HG03103 (cell line): ENCODE measurements around the gene MTERF4.

Experiments used
- ATAC-seq: cut with Tn5 transposase; IDR thresholded peaks from one replicate; pipeline ENCODE4 v1.9.1; 2021; ENCODE audit warnings: low read depth; ENCODE audit not compliant: unreplicated experiment

MTERF4 gene

DNA sequence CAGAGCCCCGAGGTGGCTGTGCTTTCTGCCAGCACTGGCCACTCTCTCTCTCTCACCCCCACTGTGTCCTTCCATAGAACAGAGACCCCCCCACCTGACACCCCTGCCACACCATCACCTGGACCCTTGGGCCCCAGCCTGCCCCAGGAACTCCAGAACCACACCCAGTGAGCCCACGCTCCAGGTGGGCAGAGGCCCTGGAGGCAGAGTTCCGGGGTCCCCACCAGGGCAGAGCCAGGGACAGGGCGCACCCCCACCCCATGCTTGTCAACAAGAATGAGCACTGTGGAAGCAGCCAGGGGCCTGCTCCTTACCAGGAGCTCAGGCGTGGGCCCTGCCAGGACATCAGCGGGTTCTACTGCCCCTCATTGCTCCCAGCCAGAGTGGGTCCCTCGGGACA is 32.6 kb upstream of the MTERF4 start:
- no peak for ATAC-seq

DNA sequence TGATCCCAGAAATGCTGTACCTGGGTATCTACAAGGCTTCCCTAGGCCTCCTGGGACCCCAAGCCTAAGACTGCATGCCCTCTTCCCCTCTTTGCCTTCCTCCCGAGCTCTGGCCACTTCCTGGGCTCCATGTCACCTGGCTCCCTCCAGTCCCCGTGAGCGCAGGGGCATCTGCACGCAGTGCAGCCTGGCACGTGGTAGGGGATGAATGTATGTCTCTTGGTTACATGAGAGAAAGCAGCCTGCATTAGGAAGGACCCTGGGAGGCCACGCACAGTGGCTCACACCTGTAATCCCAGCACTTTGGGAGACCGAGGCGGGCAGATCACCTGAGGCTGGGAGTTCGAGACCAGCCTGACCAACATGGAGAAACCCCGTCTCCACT is 31.3 kb upstream of the MTERF4 start:
- no peak for ATAC-seq

DNA sequence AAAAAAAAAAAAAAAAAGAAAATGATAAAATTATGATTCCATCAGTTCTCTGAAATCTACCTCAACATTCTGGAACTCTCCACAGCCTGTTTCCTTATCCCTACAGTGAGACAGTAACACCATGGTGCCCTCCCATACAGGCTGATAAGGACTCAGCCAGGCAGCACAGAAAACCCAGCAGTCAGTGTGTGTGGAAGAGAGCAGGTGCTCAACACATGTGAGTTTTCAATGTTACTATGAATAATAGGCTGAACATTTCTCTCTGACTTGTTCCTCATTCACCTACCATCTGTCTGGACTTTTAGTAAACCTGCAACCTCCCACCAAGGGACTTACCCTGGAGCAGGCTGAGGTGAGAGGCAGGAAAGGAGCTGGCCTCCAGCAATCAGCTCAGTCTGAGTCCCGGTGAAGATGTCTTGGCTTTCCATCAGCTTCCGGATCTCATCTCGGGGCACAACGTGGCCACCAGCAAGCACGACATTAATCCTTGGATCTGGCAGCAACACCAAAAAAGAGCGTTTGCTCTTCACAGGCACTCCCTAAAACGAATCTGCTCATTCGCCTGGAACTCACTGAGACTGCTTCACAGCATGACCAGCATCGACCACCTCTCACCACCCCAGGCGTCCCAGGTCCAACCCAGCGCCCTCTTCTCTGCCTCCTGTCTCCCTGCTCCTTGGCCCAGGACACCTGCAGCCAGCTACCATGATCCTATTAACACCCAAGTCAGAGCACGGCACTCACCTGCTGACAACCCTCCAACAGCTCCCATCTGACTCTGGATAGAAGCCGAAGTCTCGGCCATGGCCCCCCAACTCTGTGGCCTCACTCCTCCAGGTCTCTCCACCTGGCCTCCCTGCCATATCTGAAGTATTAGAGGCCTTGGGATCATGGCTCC is 30.7 kb upstream of the MTERF4 start:
- ATAC-seq: no peak

DNA sequence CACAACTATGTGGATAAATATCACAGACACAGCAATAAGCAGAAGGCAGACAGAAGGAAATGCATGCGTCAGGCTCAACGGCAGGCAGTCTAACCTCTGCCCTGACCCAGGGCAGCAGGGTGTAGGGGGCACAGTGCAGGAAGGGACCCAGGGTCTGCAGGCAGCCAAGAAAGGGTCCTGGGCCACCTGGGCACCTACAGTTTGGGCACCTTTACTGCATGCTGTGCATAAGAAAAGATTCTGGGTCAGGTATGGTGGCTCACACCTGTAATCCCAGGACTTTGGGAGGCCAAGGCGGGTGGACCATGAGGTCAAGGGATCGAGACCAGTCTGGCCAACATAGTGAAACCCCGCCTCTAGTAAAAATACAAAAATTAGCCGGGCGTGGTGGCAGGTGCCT is 29.4 kb upstream of the MTERF4 start:
- no peak for ATAC-seq

DNA sequence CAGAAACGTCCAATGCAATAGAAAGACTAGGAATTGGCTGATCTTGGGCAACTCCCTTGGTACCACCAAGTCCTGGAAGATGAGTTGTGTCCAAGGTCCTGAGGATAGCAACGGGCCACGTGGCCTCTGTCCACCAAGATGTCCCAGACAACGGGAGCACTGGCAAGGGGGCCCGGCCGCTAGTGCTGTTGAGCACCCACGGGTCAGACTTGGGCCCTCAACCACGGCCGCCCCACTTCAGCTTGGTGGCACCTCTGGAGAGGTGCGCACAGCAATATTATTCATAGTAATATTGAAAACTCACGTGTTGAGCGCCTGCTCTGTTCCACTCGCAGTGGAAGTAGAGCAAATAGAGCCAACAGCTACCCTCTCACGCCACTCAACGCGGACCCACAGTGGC is 28.2 kb upstream of the MTERF4 start:
- ATAC-seq: no peak

DNA sequence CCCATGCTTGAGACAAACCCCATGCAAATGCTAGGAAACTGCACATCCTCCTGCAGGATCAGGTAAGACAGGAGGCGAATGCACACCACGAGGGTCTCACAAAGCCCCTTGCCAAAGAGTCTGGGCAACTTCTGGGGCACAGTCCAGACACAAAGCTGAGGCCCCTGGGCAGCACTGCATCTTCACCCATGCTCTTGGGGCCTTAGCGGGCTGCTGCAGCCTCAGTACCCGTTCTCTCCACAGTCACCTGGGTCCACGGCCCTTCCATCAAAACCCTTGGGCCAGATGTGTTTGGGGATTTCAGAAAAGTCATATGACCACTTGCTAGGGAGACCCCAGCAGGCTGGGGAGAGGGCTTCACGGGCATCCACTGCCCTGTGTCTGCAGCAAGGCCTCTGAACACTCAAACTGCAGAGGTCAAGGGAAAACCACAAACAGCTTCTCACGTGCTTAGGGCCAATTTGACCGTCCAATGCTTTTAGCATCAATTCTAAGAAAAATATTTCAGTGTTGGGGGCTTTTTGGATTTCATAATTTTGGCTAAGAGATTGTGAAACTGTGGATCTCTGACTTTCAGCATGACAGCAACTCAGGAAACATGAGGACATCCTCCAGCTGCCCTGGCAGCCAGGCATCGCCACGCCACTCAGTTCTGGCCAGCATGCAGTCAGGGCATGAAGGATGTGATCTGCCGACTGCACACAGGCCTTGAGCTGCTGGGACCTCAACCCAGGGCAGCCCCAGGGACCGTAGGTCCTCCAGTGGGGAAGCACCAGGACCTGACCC is 27.2 kb upstream of the MTERF4 start:
- ATAC-seq: no peak

DNA sequence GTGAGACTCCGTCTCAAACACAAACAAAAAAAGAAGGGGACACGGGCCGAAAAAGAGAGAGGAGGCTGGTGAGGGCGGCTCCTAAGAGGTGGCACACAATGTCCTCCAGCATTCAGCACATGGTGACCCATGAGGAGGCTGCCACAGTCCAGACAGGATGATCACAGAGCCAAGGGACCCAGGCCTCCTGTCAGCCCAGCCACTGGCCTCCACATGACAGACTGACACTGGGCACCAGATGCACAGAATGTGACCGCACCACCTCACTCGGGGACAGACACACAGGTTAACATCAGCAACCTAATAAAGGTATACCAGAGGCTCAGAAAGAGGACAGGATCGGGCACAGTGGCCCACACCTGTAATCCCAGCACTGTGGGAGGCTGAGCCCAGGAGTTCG is 26.2 kb upstream of the MTERF4 start:
- no peak for ATAC-seq

DNA sequence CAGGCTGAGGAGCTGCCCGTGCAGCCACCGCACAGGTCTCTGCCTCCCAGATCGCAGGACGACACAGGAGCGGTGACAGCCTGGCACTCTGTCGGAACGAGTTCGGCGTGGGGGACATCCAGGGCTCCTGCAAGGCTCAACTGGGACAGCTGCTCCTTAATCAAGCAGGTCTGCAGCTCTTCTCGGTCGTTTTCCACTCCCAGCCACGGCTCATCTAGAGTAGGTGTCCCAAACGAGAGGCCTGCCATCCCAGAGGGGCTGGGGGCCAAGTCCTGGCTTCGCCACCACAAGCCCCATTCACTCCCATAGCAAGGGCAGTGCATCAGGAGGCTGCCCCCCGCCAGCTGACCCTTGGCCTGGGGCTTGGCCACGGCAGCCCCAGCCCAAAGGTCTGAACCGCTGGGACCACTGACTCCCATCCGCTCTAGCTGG is 24.7 kb upstream of the MTERF4 start:
- ATAC-seq: no peak

DNA sequence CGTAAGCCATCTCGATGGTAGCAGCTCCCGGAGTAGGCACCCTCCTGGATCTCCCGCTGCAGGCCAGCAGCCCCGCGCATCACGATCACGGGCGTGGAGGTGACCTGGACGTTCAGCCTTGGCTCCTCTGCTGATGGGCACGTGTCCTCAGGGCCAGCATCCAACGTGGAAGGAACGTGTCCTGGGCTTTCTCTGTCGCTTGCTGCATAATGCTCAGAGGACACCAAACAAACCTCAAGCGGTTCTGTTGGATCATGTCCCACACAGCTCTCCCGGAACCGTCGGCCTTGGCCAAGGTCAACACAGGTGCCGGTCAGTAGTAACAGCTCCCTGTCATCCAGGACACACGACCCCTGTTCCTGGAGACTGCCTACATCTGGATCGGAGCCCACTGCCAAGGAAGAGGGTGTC is 24.1 kb upstream of the MTERF4 start:
- no peak for ATAC-seq

DNA sequence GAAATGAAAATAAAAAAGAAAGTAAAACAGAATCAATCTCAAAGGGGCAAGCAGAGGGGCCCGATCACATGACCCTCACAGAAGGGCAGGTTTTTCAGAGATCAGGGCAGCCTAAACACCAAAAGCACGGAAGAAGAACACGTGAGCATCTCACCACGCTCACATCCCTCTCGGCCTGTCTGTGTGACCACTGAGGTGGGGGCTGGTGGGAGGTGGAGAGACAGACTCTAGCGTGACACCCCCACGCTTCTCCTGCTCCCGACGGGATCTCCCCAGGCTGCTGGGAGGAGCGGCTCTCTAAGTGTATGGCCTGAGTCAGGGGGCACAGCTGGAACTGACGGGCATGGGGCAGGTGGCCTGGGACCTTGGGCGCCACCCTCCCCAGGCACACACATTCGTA is 23.5 kb upstream of the MTERF4 start:
- no peak for ATAC-seq

DNA sequence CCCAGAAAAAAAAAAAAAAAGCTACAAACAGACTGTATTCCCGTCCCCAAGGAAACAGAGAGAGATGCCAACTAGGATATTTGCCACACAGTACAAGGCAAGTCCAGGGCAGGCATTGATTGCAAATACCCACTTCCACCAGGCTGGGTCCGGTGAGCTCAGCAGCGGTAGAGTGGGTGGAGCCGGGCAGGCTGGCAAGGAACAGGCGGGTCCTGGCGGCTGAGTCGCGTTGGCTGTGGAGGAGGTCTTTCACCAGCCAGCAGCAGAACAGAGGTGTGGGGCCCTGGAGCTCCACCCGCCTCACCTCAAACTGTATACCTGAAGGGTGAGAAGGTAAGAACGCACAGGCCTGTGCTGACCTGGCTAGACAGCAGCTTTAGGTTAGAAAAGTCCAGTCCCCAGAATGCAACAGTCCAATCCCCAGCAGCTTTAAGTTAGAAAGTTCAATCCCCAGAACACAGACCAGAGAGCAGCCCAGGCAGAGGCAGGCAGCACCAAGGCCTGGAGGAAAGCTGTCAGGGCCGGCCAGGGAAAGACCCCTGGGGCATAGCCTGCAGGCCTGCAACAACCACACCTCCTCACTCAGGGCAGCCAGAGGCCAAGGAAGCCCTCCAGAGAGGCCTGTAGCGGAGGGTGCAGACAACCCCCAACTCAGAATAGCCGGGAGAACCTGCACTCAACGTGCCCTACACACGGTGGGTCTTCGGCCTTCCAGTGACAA is 21.9 kb upstream of the MTERF4 start:
- no peak for ATAC-seq

DNA sequence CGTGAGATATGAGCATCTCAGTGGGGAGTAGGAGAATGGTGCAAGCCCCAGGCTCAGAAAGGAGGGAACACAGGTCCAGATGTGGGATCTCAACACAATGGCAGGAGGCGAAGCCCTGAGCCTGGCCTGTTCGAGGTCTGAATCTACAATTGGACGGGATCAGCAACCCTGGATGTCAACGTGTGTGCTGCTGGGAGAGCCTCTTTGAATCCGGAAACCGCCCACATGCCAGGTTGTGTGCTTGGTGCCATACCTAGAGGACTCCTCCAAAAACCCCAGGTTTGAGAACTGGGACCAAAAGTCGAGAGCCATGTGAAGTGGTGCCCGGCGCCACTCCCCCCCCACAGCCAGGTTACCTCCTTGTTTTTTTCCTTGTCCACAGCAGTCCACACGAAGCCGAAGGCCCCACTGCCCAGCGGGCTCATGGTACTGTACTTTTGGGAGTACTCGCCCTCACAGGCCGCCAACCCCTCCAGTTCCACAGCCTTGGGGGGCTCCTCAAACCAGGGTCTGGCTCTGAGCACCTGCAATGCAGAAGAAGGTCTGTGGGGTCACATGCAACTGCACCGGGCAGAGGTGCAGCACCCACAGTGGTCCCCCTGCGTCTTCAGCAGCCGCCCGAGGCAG is 20.4 kb upstream of the MTERF4 start:
- ATAC-seq: no peak

DNA sequence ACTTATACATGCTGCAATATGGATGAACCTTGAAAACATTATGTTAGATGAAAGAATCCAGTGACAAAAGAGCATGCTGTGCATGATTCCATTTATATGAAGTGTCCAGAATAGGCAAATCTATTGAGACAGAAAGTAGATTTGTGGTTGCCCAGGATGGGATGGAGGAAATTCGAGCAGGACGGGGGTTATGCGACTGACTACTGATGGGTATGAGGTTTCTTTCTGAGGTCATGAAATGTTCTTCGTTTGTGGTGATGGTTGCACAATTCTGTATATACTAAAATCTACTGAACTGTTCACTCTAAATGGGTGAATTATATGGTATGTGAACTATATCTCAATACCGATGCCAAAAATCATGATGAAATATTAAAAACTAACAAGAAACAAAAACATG is 18.9 kb upstream of the MTERF4 start:
- ATAC-seq: no peak

DNA sequence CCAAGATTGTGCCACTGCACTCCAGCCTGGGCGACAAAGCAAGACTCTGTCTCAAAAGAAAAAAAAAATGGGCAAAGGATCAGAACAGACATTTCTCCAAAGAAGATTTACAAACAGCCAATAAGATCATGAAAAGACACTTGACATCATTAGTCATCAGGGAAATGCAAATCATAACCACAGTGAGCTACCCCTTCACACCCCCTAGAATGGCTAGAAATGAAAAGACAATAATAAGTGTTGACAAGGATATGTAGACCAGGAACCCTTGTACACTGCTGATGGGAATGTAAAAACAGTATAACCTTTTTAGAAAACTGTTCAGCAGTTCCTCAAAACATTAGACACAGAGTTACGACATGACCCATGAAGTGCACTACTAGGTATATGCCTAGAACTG is 18.4 kb upstream of the MTERF4 start:
- ATAC-seq: no peak

DNA sequence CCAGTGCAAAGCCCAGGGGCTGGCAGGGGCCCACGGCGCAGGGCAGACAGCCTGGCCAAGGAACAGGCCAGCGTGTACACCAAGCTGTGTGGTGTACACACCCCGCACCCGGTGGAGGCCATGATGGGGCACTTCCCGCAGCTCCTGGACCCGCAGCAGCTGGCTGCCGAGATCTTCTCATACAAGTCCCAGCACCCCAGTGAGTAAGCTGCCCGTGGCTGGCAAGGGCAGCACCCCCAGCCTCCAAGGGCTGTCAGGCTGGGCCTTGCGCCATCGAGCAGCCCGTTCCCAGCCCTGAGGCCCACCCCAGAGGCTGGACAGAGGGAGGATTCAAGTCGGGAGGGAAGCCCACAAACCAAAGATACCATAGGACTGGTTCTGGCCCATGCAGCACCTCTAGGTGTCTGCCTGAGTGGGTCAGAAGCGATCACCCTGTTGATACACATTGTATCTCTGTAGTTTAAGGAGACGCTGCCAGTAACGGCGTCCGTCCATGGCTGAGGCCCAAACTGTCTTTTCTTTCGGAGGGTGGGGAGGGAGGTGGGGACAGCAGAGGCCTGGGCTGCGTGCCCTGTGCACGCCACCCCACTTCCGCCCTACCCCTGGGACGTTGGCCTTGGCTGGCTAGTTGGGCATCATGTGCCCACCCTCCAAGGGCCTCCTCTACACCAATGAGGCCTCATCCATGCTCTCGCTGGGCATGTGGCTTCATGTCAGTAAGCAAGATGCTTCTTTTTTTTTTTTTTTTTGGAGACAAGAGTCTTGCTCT is 16.8 kb upstream of the MTERF4 start:
- no peak for ATAC-seq

DNA sequence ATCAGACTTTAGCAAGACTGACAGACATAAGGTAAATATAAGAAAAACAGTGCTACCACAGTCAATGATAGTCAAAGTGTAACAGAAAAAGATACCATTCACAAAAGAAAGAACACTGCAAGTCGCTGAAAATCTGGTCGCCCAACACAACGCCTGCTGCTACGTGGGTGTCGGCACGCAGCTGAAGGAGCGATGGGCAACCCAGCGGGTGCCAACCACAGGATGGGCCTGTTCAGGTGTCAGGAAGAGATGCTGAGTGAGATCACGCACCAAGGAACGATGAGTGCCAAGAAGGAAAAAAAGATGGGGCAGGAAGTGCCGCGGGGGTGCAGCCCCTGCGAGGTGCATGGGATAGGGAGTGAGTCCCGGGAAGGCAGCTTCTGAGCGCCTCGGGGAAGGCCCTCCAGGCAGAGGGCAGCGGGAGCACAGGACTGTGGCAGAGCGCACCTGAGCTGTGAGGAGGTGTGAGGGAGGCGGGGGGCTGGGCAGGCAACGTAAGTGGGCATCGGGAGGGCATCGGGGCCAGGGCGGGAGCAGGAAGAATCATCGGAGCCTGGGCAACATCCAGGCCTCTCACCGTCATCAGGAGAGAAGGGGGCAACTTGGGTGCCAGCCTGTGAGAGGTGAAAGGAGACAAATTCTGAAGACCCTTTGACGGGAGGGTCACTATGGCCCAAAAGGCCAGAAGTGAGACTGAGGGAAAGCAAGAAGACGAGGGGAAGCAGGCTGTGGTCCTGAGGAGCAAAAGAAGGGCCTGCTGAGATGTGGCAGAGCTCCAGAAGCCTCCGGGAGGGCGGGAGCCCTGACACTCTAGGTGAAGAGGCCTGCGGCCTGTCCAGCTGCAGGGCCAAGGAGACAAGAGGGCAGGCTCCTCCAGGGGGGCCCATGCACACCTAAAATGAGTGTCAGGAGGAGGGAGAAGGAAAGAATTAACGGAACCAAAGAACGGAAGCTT is 14.8 kb upstream of the MTERF4 start:
- ATAC-seq: no peak

DNA sequence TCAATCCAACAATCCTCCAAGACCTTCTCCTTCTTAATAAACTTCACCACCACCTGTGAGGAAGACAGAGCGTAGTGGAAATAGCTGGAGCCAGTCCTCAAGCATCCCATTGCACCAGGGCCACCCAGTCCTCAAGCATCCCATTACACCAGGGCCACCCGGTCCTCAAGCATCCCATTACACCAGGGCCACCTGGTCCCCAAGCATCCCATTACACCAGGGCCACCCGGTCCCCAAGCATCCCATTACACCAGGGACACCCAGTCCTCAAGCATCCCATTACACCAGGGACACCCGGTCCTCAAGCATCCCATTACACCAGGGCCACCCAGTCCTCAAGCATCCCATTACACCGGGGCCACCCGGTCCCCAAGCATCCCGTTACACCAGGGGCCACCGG is 13.3 kb upstream of the MTERF4 start:
- ATAC-seq: no peak

DNA sequence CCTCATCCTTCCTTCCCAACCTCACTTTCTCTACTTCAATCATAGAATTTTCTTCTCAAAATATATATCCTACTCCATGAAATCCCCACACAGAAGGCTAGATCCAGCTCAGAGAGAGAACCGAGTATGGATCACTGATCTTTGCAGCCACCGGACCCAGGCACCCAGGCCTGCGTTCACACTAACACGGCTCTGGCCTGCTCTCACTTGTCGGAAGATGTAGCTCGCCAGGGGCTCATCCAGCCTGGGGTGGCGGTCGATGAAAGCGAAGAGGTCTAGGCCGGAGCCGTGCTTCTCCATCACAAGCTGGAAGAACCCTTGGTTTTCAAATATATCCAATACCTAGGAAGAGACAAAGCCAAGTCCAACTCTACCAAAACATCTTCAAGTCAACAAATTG is 12.7 kb upstream of the MTERF4 start:
- ATAC-seq: no peak

DNA sequence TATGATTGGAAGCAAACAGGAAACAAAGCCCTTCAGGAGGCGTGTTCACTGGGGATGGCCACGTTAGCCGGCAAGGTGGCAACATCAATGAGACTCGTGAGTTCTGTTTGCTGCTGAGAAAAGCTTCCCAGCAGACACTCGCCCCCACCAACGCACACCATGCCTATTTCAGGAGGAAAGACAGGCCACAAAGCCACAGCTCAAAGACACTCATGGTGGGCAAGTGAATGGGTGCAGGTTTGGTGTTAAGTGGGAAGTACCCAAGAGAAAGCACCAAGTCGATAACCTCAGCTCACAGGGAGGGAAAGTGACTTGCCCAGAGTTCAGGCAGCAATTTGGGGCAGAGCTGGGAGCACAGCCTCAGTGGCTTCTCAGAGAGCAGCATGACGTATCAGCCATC is 10.5 kb upstream of the MTERF4 start:
- no peak for ATAC-seq
